M059J (cell line): ENCODE results near the gene SUGCT. TPM values are rescaled to one million over a fixed set of nuclear protein-coding genes. Genes with fewer than 3 reads are reported as not detected.

Source experiments
- DNase-seq: peaks from one replicate; pipeline ENCODE4 v3.0.0-alpha.2; 2012; ENCODE audit warnings: low read depth
- total RNA-seq: library from RNA; depleted of rRNA; stranded (reverse); fragments of >200 nt; shearing (Covaris generic); gene quantifications from 2 replicates; pipeline ENCODE4 v1.2.3, GENCODE V29; 2014

The SUGCT gene
- total RNA-seq, 1 experiment from 2014 or later, result 5.6 TPM

DNA sequence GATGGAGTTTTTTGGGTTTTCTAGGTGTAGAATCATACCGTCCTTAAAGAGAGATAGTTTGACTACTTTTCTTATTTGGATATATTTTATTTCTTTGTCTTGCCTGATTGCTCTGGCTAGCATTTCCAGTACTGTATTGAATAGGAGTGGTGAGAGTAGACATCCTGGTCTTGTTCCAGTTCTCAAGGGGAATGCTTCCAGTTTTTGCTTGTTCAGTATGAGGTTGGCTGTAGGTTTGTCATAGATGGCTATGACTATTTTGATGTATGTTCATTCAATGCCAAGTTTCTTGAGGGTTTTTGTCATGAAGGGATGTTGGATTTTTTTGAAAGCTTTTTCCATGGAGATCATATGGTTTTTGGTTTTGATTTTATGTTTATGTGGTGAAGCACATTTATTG is 676.9 kb downstream of the SUGCT start:
- no peak for DNase-seq

DNA sequence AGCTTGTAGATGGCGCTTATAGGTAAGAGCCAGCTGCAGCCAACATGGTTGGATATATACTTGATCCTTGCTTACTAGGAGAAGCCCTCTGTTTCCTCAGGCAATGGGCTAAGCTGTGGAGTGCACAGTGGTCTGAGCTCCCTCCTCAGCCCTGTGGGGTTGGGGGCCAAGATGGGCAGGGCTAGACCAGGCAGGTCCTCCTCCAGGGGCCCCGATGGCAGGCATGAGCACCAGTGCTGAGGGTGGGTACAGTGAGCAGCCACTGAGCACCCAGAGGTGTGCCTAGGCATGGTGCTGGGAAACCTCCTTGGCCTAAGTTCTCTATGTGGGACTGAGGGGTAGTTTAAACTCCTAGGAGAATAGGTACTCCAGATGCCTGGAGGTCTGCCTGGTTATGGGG is 680.2 kb downstream of the SUGCT start:
- DNase-seq, result no peak

- DNase-seq, result peak; percentile 66
Observed at GRCh38 chr7:40815512-40815911, 680.7 kb downstream of the SUGCT start.

GRCh38 chr7:40822861-40823260 is 688.1 kb downstream of the SUGCT start:
- peak; percentile 83 for DNase-seq

DNA sequence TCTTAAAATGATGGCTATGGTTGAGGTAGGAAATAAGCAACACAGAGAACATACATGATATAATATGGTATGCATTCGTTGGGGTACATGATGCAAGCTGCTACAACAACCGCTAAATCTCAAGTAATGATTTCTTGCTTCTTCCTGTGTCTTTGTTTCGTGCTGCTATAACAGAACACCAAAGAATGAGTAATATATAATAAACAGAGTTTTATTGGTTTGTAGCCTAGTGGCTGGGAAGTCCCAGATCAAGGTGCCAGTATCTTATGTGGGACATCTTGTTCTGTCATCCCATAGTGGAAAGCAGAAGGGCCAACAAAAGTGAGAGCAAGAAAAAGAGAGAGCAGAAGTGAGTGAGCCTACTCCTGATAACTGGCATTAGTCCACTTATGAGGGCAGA is 689.7 kb downstream of the SUGCT start:
- peak; percentile 80 for DNase-seq

GRCh38 chr7:40826411-40827221 is 691.8 kb downstream of the SUGCT start:
- peak; percentile 94 for DNase-seq

DNA sequence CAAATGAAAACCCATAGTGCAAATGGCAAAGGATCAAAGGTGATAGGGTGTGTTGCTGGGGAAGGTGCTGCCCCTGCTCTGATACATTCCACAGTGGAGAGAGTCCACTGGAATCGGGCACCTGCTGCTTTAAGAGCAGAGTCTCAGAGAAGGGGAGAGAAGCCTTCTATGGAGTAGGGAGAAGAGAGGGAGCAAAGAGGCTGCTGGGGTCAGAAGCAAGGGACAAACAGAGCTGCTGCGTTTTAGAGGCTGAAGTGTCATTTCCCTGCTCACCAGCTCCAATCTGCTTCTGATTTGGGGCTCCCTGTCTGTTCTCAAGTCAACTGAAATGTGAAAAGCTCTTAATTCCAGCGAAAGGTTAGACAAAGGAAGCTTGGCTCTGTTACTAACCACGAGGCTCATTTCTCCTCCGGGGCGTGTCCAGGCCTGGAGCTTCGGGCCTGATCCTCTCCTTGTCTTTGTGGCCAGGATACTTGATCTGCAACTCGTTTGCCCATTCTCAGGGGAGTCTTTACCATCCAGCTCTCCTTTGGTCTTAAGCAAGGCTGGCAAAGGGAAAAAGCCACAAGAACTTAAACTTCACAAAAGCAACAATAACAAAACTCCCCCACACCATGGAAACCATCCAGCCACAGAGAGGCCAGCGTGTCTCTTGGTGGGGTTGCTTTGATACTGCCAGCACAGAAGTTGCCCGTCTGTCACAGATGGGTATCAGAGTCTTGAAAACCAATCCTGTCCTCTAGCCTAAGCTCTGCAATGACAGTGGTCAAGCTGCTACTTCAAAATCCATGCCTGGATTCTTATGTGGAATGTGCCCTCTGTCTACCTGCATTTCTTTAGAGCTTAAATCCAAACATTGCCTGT is 692.6 kb downstream of the SUGCT start:
- DNase-seq, result peak; percentile 88

DNA sequence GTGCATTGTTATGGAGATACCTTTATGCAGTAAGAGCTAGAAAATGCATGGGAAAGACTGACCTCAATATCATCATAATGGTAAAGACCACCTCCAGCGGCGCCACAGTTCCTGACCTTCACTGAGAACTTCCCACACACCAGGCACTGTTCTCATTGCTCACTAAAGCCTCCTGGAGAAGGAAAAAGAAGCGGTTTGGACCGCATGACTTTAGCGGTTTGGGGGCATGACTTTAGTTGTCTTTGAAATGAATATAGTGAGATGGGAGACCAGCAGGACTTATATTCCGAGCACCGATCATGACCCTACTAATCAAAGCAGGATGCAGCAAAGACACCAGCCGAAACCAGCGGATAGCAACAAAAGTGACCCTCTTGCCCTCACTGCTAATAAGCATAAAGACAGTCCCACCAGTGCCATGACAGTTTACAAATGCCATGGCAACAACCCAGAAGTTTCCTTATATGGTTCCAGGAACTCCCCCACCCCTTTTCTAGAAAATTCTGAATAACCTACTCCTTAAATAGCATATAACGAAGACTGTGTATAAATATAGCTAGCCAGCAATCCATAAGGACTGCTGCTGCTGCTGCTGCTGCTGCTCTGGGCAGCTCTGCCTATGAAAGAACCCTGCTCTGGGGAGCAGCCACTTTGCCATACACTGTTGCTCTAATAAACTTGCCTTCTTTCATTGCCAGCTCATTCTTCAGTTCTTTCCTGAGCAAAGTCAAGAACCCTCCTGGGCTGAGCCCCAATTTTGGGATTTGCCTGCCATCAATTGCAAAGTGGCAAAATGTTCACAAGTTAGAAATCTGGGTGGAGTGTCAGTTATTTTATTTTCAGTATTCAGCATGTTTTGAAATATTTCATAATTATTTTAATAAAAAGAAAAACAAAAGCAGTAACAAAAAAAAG is 694.1 kb downstream of the SUGCT start:
- DNase-seq, result no peak

- no peak for DNase-seq
Observed at GRCh38 chr7:40833191-40833887, 698.5 kb downstream of the SUGCT start.

DNA sequence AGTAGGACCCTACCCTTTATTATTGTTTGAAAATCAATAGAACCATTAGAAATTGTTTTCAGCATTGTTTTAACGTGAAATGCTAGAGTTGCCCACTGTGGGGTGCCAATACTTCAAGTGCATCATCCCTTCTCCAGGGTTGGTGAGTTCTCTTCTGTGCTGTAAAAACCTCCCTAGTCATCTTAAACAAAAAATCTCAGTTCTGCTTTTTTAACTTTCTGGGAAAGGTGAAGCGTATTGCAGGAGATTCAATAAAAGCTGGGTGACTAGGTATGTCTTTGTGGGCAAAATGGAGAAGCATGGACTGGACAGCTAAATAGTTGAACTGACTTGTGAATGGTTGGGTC is 699.1 kb downstream of the SUGCT start:
- DNase-seq, result peak; percentile 44

DNA sequence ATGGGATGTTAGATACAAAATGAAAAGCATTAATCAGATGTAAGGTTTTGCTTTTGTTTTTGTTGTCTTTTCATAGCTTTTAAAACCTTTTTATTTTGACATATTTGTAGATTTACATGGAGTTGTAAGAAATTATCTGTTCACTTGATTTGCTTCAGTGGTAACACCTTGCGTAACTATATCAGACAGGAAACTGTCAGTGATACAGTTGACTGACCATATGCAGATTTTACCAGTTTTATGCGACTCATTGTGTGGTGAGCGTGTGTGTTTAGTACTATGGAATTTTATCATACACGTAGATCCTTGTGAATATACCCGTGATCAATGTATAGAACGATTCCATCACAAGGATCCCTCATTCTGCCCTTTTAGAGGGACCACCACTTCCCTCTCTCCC is 701.4 kb downstream of the SUGCT start:
- DNase-seq, result no peak

DNA sequence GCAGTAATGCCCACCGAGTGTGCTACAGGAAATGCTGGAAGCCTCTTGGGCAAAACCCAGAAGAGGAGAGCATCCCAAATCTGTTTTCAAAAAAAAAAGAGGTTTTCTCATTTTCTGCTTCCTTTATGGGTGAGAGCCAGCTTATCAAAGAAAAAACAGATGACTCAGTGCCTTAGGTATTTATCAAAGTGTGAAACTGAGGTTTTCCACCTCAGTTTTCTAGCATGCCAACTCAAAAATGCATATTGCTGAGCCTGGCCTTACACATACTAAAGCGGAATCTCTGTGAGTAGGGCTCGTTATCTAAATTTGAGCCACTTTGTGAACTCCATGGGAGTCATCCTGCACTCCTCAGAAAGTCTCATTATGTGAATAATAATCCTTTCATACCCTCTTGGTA is 705.1 kb downstream of the SUGCT start:
- DNase-seq, result peak; percentile 73

DNA sequence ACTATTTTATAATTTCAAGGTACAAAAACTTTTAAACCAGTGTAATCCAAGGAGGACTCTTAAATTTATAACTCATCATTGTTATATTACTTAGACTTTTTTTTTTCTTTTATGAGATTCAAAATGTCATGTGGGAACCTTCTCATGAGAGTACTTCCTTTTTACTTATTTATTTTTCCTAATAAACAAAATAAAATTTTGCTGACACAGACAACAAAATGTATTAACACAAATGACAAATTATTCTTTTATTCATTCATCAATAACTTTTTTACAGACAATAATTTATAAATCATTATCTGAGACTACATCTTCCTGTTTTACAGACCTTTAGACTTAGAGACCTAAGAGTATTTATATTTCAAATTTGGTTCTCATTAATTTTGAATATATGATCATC is 706.2 kb downstream of the SUGCT start:
- no peak for DNase-seq

DNA sequence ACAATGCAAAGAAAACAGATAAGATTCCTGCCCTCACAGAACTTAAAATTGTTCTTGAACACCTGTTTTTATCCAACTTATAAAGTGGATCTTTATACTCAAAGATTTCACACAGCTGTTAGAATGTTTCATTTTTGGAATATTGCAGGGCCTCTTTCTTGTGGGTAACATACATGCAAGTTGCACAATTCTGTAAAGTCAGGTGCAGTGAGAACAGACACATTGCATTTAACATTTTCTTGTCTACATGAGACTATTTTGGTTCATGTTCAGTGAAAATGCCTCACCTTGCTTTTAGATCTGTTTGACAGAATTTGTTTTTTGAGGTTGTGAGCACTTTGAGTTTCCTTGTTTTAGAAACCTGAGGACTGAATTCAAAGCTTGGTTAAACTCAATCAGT is 707.8 kb downstream of the SUGCT start:
- DNase-seq, result no peak

GRCh38 chr7:40843338-40843985 is 708.7 kb downstream of the SUGCT start:
- peak; percentile 32 for DNase-seq

DNA sequence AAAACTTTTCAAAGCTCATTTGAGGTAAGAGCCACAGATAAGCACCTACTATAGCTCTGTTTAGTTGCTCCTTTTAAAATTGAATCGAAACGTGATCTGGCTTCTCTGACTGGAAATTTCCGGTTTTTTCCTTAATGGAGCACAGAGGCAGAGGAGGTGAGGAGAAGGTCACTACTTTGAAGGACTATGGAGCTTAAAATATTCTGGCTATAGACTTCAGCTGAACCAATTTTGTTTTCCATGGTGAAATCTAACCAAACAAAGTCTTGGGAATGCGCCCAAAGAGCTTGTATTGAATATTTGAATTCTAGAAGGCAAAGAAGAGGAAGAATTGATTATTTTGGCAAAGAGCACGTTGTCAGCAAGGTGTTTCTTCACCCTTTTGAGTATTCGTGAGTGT is 711.1 kb downstream of the SUGCT start:
- DNase-seq, result no peak

DNA sequence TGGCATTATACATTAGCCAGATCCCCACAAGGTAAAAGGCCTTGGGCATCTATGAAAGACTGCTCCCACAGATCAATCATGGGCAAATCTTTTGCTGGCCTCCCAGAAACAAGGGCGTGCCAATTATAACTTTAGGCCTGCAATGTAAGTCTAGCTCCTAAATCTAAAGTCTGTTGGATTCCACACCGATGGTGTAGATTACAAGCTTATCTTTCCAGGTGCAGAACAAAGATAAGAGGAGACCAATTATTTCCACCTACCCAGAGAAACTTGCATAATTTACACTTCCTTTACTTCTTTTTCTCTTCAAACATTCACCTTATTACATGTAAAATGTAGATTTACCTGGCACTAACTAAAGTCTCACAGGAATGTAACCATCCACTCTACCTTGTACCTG is 713.1 kb downstream of the SUGCT start:
- DNase-seq, result no peak

DNA sequence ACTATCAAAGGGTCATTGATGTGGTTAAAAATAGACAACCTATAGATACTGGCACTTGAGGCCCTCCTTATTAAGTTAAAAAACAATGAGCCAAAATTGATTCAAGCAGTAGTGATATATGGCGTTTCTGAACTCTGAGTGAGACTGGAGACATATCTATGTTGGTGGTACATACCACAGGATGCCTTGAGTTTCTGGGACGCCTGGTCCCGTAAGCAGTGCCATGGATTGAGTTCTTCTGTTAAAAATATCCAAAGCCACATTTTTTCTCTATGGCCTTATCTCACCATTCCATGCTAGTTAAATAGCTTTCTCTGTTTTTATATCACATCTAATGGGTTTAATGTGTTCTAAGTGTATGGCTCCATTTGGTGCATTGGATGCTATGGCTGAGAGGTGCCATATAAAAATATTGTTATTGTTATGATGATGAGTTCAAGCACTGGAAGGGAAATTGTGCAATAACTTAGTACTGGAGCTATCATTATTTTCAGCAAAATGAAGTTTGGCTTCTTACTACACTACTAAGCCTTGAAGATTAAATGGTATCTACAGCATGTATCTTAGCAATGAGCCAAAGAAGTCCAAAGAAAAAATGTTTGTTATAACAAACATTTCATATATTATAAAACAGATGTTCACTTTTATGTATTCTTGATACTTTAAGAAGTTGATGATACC is 713.9 kb downstream of the SUGCT start:
- DNase-seq, result no peak

DNA sequence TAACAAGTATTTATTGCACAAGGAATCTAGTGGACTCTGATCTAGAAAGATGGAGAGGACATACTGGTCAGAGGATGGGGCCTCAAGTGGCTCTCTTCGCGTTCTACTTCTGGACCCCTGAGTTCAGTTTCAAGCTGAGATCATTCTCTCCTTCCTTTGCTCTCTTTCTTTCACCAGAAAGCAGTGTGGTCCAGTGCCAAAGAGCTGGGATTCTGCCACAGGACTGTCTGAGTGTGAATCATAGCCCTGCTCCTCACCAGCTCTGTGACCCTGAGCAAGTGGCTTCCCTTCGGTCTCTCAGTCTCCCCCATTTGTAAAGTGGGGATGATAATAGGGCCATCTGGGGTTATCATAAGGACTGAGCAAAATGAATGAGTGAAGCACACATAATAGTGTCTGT is 715.2 kb downstream of the SUGCT start:
- peak; percentile 57 for DNase-seq

DNA sequence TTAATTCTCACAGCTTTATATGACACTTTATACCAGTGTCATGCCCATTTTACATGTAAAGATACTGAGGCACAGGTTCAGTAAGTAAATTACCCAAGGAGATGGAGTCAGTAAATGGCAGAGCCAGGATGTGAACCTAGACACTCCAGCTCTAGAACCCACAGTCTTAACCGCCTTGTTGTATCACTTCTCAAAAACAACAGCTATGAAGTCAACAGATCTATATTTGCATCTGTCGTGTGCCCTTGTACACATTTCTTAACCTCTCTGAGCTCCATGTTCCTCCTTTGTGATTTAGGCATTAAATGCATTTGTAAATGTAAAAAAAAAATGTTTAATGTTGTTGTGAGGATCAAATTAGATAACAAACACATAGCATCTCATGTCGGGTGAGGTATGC is 716.2 kb downstream of the SUGCT start:
- DNase-seq, result no peak
